DOHH2 (cell line): ENCODE results near the gene PYURF.

Experiments
- H3F3A ChIP-seq: fragments of 200-600 bp; sonication (generic), shearing (Covaris generic); 2 replicates; pipeline ENCODE4 v1.6.0; 2016; ENCODE audit warnings: antibody characterized with exemption, mild to moderate bottlenecking; ENCODE audit not compliant: control insufficient read depth, insufficient read depth
- H3K27ac ChIP-seq: fragments of 200-600 bp; sonication (generic); 2 replicates; pipeline ENCODE4 v1.5.1; 2014; ENCODE audit warnings: low read depth, mild to moderate bottlenecking, low read length, moderate library complexity
- H3K27me3 ChIP-seq: fragments of 200-600 bp; sonication (generic); 2 replicates; pipeline ENCODE4 v1.6.1; 2014; ENCODE audit warnings: mild to moderate bottlenecking, low read length, mixed read lengths; ENCODE audit not compliant: control insufficient read depth
- H3K36me3 ChIP-seq: fragments of 200-600 bp; sonication (generic); 2 replicates; pipeline ENCODE4 v1.6.1; 2014; ENCODE audit warnings: mild to moderate bottlenecking, low read length, moderate library complexity, mixed read lengths; ENCODE audit not compliant: control insufficient read depth
- H3K4me1 ChIP-seq: fragments of 200-600 bp; sonication (generic); 2 replicates; pipeline ENCODE4 v1.6.1; 2014; ENCODE audit warnings: mild to moderate bottlenecking, low read length, mixed read lengths; ENCODE audit not compliant: control insufficient read depth
- H3K4me2 ChIP-seq: fragments of 200-600 bp; sonication (generic); 2 replicates; pipeline ENCODE4 v1.6.0; 2014; ENCODE audit warnings: mild to moderate bottlenecking, low read length, moderate library complexity
- H3K4me3 ChIP-seq: fragments of 200-600 bp; sonication (generic); 2 replicates; pipeline ENCODE4 v1.5.1; 2014; ENCODE audit warnings: mild to moderate bottlenecking, low read length, mixed read lengths
- H3K79me2 ChIP-seq: fragments of 200-600 bp; sonication (generic); 2 replicates; pipeline ENCODE4 v1.6.1; 2014; ENCODE audit warnings: mild to moderate bottlenecking, low read length, mixed read lengths; ENCODE audit not compliant: control insufficient read depth
- H3K9me2 ChIP-seq: fragments of 200-600 bp; sonication (generic); replicated peaks from 2 replicates; pipeline ENCODE4 v1.6.1; 2014; ENCODE audit warnings: mild to moderate bottlenecking, low read length, mixed read lengths; ENCODE audit not compliant: control insufficient read depth
- H3K9me3 ChIP-seq: fragments of 200-600 bp; sonication (generic); 2 replicates; pipeline ENCODE4 v1.6.1; 2014; ENCODE audit warnings: antibody characterized with exemption, low read length, mixed read lengths; ENCODE audit not compliant: control insufficient read depth, insufficient read depth
- H4K20me1 ChIP-seq: fragments of 200-600 bp; sonication (generic); 2 replicates; pipeline ENCODE4 v1.6.0; 2014; ENCODE audit warnings: low read depth, mild to moderate bottlenecking, antibody characterized with exemption, low read length, moderate library complexity; ENCODE audit not compliant: control insufficient read depth, insufficient read depth
- CTCF ChIP-seq: fragments of 200-600 bp; sonication (generic); IDR thresholded peaks from one replicate; pipeline ENCODE4 v1.5.1; 2014; ENCODE audit warnings: antibody characterized with exemption, mild to moderate bottlenecking, low read depth, low read length; ENCODE audit not compliant: poor library complexity, severe bottlenecking
- EZH2phosphoT487 ChIP-seq: fragments of 200-600 bp; sonication (generic); IDR thresholded peaks from 2 replicates; pipeline ENCODE4 v1.6.1; 2017; ENCODE audit warnings: borderline replicate concordance, mild to moderate bottlenecking, antibody characterized with exemption, low read length, moderate library complexity, mixed read lengths

PYURF gene

GRCh38 chr4:88497859-88498409 lies 25.6 kb downstream of the PYURF start:
- no peaks in the 10 kb centered on the region for H3K36me3 ChIP-seq
- no peak overlapping the region for H3K4me3 ChIP-seq
- no peaks in the 10 kb centered on the region for H3K9me3 ChIP-seq
- TF ChIP-seq EZH2phosphoT487: no peak
- no peak for TF ChIP-seq CTCF
- no peak overlapping the region for H3K4me2 ChIP-seq
- no peaks in the 10 kb centered on the region for H3K4me1 ChIP-seq
- no peaks in the 10 kb centered on the region for H3K9me2 ChIP-seq
- peaks cover 3% of the 10 kb centered on the region; the same call in 1 of the 2 replicates for H3K27me3 ChIP-seq
- H3F3A ChIP-seq: no peaks in the 10 kb centered on the region
- no peak overlapping the region for H3K27ac ChIP-seq
- H3K79me2 ChIP-seq: no peaks in the 10 kb centered on the region
- no peaks in the 10 kb centered on the region for H4K20me1 ChIP-seq

GRCh38 chr4:88489100-88489761 lies 34.3 kb downstream of the PYURF start:
- no peak overlapping the region for H3K4me2 ChIP-seq
- H3F3A ChIP-seq: no peaks in the 10 kb centered on the region
- no peaks in the 10 kb centered on the region for H3K9me3 ChIP-seq
- no peaks in the 10 kb centered on the region for H3K36me3 ChIP-seq
- no peaks in the 10 kb centered on the region for H3K79me2 ChIP-seq
- H3K4me1 ChIP-seq: no peaks in the 10 kb centered on the region
- H3K27me3 ChIP-seq: no peaks in the 10 kb centered on the region; the same call in 1 of the 2 replicates
- H3K9me2 ChIP-seq: no peaks in the 10 kb centered on the region
- TF ChIP-seq CTCF: no peak
- no peak for TF ChIP-seq EZH2phosphoT487
- no peak overlapping the region for H3K27ac ChIP-seq
- H3K4me3 ChIP-seq: no peak overlapping the region
- no peaks in the 10 kb centered on the region for H4K20me1 ChIP-seq

- no peak overlapping the region for H3K27ac ChIP-seq
Measured at GRCh38 chr4:88481537-88481936, 42.0 kb downstream of the PYURF start.

More at GRCh38 chr4:88481537-88481936, 42.0 kb downstream of the PYURF start:
- no peaks in the 10 kb centered on the region for H3K36me3 ChIP-seq
- H3F3A ChIP-seq: no peaks in the 10 kb centered on the region
- no peaks in the 10 kb centered on the region for H3K79me2 ChIP-seq
- H4K20me1 ChIP-seq: no peaks in the 10 kb centered on the region
- H3K27me3 ChIP-seq: no peaks in the 10 kb centered on the region
- no peaks in the 10 kb centered on the region for H3K9me2 ChIP-seq
- H3K9me3 ChIP-seq: no peaks in the 10 kb centered on the region
- no peak overlapping the region for H3K4me2 ChIP-seq
- no peaks in the 10 kb centered on the region for H3K4me1 ChIP-seq
- no peak overlapping the region for H3K4me3 ChIP-seq
- TF ChIP-seq CTCF (no peak), EZH2phosphoT487 (no peak)
